Ovary (tissue), 3 donors: ENCODE measurements around the gene IRX4.

Source experiments
- CTCF ChIP-seq, 3 donors: fragments of 450-650 bp in 2 of 3; fragments of 200-600 bp in 1 of 3; IDR thresholded peaks; one replicate each; pipeline versions ENCODE4 v1.5.1 to v1.8.0; 2016 to 2022; ENCODE audit warnings: antibody characterized with exemption in 3 of 3, mild to moderate bottlenecking in 1 of 3
- EP300 ChIP-seq: sonication (generic); formaldehyde crosslinking; IDR thresholded peaks from one replicate; pipeline ENCODE4 v1.6.1; 2017; ENCODE audit warnings: antibody characterized with exemption
- POLR2A ChIP-seq: fragments of 450-650 bp; IDR thresholded peaks from one replicate; pipeline ENCODE4 v1.6.1; 2017; ENCODE audit warnings: antibody characterized with exemption, mild to moderate bottlenecking, moderate library complexity
- donor health status: DM: no; HTN: no; CAD: no.

GRCh38 chr5:1897816-1898450 lies 15.2 kb upstream of the IRX4 start:
- TF ChIP-seq CTCF (IDR thresholded peaks at IDR 0.05) (no peak), POLR2A (no peak), EP300 (no peak)
